GM21737 (cell line): ENCODE data around the gene DLAT.
"Not testable (repeated sequence)": the region's sequence is repeated elsewhere in the genome, so short reads cannot be mapped to it uniquely, and the experiment has no call there.

Source experiments
- ATAC-seq: cut with Tn5 transposase; IDR thresholded peaks from one replicate; pipeline ENCODE4 v1.9.1; 2021; ENCODE audit warnings: mild to moderate bottlenecking, moderate library complexity; ENCODE audit not compliant: unreplicated experiment

DLAT gene

DNA sequence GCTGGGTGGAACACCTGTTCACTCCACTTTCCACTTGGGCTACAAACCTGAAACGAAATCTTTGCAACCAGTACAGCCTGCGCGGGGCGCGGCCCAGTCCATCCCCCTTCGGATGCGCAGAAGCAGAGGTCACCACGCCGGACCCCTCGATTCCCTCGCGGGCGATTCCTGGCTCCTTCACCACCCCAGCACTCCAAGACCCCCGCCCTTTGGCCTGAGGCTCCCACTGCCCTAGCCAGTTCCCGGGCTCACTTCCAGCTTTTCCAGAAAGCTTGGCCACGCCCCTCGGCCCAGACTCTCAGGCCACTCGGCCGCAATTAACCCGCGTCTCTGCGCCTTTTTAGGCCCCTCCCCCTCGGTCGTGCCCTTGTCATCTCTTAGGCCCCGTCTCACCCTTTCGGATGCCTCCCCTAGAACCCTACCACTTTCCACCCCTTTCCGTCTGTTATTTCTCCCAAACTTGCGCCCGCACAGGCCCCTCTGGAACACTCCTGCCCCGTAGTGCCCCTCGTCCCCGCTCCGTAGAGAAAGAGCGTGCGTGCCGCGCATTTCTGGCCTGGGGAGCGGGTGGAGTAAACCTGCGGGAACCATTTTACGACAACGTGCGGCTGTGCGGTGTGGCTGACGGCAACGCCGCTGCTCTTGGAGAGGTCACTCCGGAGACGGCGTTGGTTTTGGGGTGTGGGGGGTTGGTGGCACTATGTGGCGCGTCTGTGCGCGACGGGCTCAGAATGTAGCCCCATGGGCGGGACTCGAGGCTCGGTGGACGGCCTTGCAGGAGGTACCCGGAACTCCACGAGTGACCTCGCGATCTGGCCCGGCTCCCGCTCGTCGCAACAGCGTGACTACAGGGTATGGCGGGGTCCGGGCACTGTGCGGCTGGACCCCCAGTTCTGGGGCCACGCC is at the start of gene DLAT:
Gene DLAT (plus strand): TSS at position 636 of the 906 bp plus-strand sequence. CDS start 65 bp downstream, at position 701.
- ATAC-seq: peak; percentile 80

GRCh38 chr11:111976119-111976766 is 49.0 kb upstream of the DLAT start:
- ATAC-seq: no peak

DNA sequence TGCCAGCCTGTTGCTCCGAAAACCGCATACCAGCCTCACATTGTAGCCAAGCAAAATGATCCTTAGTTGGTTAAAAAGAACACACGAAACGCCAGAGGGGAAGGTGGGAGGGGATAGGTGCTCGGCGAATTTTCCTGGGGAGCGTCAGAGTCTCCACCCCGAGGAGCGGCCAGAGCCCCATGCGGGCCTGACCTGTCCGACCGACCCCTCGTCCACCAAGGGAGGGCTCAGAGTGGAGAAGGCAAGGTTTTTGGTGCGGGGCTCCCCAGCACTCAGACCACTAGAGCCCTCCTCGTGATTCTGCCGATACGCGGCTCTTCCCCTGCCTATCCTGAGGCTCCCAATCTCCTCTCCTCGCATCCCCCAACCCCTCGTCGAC is 48.5 kb upstream of the DLAT start:
- no peak for ATAC-seq

DNA sequence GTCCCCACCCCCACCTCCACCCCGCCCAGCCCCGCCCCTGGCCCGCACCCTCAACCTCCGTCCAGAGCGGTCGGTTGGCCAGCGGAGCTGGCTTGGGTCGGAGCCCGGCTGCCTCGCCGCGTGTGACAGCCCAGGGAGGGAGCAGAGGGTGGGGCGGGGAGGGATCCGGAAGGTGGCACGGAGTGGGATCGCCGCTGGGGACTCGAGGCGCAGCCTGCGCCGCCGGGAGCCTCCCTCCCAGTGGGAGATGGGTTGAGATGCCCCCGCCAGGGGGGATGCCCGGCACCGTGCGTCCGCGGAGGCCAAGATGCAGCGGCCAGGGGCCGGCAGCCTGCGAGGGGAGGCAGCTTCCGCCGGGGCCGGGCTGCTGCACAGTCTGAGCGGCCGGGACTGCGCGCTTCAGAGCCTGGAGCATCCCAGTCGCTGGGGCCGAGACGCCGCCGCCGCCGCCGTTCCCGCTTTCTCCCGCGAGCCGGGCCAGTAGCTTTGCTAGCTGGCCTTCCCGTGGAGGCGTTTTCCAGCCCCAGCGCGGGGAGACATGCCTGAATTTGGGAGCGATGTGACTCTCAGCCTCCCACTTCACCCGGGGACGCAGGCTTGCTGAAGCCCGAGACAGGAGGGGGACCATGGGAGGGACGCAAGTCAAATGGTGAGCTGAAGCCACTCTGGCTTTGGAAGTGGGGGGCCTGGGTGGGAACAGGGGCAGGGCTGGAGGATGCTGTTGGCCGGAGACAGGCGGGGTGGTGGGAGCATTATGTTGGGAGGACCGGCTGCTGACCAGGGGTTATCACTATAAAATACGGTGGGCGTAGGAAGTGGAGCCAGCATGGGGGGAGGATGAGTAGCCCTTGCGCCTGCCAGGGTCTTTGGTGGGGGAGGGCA is 47.8 kb upstream of the DLAT start:
- ATAC-seq: no peak

GRCh38 chr11:111978028-111978771 is 47.0 kb upstream of the DLAT start:
- ATAC-seq: no peak

DNA sequence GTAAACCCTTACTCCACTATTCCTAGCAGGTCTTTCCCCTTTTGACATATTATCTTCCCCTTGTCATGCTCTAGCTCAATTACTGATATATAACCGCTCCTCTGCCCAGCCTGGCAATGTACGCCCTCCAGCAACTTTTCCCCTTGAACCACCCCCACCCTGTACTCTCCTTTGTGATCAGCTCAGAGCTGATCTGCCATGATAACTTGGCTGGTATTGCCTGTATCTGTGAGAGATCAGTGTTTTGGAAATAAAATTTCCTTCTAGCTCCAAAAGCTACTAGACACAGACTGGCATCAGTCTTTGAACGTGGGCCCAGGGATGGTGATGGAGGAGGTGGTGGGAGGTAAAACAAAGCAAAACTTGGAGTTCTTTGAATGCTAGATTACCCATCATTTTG is 45.1 kb upstream of the DLAT start:
- no peak for ATAC-seq

- no peak for ATAC-seq
Measured at GRCh38 chr11:111981270-111981669, 43.9 kb upstream of the DLAT start.

- no peak for ATAC-seq
Measured at GRCh38 chr11:111982019-111982464, 43.2 kb upstream of the DLAT start.

DNA sequence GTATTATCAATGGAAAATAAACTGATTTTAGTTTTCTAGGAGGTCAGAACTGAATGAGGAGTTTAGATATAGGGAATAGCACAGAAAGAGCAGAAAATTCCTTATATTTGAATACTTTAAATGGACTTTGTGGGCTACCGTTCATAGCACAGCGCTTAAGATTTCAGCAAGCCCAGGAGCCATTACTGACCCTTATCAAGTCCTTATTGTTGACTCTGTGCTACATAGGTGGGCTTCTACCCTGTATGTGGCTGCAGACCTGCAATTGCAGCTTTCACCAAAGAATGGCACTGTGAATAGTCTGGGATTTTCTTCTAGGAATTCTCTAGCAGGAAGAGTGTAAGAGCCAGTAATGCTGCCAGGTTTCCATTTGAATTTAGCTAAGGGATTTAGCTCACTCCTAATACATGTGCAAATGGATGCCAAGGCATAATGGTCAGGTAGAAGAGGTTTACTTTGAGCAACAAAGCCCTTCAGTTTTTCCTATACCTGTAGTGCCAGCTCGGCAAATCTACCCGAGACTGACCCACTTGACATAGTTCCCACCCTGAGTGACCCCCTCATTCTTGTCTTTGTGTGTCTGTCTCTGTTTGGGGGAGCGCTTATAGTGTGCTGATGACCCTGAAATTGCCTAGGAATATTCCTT is 42.5 kb upstream of the DLAT start:
- no peak for ATAC-seq

DNA sequence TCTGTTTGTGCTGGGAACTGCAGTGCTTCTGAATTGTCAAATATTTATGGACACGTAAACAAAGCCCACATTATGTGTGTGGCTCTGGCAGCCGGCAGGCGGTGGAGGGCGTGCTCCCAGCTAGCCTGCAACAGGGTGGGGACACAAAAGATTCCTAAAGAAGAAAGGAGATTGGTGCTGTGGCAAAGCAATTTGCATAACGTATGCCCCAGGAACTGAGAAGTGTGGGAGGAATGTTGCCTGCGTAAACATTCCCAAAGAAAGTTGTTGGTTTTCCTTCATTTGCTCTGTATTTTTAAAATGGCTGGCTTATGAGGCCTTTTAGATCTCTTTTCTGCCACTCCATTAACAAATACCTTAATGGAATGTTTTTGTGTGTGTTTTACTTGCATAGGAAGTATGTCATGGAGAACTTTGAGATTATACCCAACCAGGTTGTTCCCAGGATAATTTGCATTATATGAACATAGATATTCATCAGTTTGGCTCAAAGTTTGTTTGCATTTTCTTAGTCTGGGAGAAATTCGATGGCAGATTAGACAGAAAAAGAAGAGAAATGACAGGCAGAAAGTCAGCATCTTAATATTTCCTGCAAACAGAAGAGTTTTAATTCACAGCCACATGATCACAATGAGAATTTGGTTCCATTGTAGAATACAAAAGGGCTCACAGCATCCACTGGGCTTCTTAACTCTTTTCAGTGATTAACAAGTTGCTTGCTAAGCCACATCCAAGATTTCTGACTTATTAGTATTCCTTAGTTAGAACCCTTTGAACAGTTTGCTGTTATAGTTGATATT is 41.8 kb upstream of the DLAT start:
- no peak for ATAC-seq

- no peak for ATAC-seq
Measured at GRCh38 chr11:111986589-111986988, 38.6 kb upstream of the DLAT start.

DNA sequence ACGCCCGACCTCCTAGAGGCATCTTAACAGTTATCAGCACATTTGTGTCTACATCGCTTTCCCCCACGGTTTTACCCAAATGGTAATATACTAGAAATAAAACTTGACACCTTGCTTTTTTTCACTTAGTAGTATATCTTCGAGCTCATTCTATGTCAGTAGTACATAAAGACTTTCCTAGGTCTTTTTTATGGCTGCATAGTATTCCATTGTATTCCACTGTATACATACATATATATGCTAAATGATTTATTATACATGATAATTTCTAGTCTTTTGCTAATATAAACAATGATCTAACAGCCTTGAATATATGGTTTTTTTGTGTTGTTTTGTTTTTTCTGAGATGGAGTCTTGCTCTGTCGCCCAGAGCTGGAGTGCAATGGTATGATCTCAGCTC is 34.8 kb upstream of the DLAT start:
- no peak for ATAC-seq

DNA sequence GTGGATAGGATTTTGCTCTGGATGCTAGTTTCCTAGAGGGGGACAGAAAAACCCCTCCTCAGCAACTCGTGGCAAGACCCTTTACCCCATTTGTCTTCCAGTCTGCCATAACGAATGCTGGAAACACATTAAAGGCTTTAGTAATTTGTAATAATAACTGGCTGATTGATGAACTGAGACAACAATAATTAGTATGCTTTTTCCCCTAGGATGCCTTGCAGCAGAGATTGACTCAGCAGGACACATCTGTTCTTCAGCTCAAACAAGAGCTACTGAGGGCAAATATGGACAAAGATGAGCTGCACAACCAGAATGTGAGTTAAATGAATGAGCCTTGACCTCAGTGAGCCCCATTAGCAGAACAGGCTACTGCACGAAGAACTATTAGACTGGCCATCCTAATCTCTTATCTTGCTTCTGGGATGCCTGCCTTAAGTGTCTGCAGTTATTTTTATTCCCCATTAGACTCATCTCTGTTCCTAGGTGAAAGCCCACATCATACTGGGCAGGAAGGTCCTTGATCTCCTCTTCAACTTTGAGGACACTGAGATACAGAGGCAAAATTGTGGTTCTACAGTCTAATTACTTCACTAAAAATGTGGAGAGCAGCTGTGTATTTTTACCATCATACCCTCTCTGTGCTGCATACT is 32.9 kb upstream of the DLAT start:
- ATAC-seq: no peak

GRCh38 chr11:111996129-111996528 is 29.1 kb upstream of the DLAT start:
- ATAC-seq: no peak

- ATAC-seq: not testable (repeated sequence)
Measured at GRCh38 chr11:111996669-111997068, 28.5 kb upstream of the DLAT start.

DNA sequence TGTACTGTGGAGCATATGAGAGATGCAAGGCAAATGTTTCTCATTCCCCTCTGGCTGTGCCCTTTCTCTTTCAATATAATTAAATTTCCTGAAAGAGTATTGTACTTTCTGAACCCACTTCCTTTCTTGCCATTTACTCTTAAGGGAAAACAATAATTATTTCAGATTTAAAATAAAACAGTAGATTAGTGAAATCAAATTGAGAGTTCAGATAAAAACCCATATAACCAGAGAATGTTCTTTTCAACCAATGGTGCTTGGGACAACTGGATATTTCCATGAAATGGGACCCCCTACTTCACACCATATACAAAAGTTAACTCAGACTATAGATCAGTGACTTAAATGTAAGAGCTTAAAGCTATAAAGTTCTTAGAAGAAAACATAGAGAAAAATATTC is 26.1 kb upstream of the DLAT start:
- ATAC-seq: no peak

DNA sequence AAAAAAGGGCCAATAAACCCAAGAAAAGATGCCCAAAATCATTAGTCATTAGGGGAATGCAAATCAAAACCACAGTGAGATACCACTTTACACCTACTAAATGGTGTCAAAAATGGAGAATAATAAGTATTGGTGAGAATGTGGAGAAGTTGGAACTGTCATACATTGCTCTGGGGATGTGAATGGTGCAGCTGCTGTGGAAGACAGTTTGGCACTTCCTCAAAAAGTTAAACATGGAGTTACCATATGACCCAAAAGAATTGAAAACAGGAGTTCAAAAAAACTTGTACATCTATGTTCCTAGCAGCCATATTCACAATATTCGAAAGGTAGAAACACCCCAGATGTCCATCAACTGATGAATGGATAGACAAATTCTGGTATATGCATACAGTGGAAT is 24.5 kb upstream of the DLAT start:
- no peak for ATAC-seq

DNA sequence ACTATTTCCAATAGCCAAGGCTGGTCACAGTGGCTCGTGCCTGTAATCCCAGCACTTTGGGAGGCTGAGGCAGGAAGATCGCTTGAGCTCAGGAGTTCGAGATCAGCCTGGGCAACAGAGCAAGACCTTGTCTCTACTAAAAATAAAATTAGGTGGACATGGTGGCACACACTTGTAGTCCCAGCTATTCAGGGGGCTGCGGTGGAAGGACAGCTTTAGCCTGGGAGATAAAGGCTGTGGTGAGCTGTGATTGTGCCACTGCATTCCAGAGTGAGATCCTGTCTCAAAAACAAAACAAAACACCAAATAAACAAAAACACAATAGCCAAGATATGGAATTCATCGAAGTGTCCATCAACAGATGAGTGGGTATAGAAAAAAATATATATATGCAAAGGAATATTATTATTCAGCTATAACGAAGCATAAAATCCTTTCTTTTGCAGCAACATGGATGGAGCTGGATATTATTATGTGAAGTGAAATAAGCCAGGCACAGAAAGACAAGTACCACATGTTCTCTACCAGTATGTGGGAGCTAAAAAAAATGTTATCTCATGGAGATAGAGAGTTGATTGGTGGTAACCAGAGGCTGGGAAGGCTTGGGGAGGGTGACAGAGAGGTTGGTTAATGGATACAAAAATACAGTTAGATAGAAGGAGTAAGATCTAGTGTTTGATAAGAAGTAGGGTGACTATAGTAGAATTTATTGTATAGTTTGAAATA is 22.6 kb upstream of the DLAT start:
- no peak for ATAC-seq
